Measurements from ENCODE around the gene GRK1.

The GRK1 gene

DNA sequence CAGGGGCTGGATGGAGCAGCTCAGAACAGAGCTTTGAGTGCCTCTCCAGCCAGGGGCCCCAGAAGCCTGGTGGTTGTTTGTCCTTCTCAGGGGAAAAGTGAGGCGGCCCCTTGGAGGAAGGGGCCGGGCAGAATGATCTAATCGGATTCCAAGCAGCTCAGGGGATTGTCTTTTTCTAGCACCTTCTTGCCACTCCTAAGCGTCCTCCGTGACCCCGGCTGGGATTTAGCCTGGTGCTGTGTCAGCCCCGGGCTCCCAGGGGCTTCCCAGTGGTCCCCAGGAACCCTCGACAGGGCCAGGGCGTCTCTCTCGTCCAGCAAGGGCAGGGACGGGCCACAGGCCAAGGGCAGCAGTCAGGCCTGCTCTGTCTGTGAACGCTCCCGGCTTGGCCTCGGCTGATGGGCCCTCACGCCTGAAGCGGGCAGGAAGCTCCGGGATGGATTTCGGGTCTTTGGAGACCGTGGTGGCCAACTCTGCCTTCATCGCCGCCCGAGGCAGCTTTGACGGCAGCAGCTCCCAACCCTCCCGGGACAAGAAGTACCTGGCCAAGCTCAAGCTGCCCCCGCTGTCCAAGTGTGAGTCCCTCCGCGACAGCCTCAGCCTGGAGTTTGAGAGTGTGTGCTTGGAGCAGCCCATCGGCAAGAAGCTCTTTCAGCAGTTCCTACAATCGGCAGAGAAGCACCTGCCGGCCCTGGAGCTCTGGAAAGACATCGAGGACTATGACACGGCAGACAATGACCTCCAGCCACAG is at the start of gene GRK1:
TSS of gene GRK1 (plus strand) at position 269 of the 751 bp plus-strand sequence. CDS start at position 437, 168 bp downstream.
- TF ChIP-seq, protein P1, sequence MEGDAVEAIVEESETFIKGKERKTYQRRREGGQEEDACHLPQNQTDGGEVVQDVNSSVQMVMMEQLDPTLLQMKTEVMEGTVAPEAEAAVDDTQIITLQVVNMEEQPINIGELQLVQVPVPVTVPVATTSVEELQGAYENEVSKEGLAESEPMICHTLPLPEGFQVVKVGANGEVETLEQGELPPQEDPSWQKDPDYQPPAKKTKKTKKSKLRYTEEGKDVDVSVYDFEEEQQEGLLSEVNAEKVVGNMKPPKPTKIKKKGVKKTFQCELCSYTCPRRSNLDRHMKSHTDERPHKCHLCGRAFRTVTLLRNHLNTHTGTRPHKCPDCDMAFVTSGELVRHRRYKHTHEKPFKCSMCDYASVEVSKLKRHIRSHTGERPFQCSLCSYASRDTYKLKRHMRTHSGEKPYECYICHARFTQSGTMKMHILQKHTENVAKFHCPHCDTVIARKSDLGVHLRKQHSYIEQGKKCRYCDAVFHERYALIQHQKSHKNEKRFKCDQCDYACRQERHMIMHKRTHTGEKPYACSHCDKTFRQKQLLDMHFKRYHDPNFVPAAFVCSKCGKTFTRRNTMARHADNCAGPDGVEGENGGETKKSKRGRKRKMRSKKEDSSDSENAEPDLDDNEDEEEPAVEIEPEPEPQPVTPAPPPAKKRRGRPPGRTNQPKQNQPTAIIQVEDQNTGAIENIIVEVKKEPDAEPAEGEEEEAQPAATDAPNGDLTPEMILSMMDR (IDR thresholded peaks at IDR 0.05; ENCODE audit: low read depth, low read length): no peak
- TF ChIP-seq MYC (IDR thresholded peaks at IDR 0.05; ENCODE audit: low read depth, low read length): no peak
- DNase-seq (ENCODE audit: low read depth): no peak
- no peak within 1 kb of the TSS for H3K4me3 ChIP-seq (ENCODE audit: low read depth, low read length)

DNA sequence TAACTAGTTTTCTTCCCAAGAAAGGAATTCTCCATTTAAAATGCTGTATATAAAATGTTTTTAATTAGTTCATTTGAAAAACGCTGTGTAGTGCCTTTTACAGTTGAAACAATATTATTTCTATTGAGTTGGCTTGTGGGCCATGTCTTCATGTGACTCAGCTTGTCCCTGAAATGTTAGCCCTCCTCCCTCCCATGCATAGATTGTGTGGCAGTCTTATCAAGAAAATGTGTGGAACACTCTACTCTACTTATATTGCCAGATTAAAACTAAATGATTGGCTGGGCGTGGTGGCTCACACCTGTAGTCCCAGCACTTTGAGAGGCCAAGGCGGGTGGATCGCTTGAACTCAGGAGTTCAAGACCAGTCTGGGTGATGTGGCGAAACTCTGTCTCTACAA is 49.1 kb upstream of the GRK1 start:
- DNase-seq (ENCODE audit: low read depth): no peak
- H3K4me3 ChIP-seq (ENCODE audit: low read depth, low read length): no peak overlapping the region
- TF ChIP-seq, protein P2, sequence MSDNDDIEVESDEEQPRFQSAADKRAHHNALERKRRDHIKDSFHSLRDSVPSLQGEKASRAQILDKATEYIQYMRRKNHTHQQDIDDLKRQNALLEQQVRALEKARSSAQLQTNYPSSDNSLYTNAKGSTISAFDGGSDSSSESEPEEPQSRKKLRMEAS (IDR thresholded peaks at IDR 0.05; ENCODE audit: low read depth, low read length): no peak
- TF ChIP-seq POLR2A (IDR thresholded peaks at IDR 0.05; ENCODE audit: extremely low read depth, insufficient read length) (no peak), MYC (IDR thresholded peaks at IDR 0.05; ENCODE audit: low read depth, low read length) (no peak)
- TF ChIP-seq, protein P1 (IDR thresholded peaks at IDR 0.05; ENCODE audit: low read depth, low read length): no peak

DNA sequence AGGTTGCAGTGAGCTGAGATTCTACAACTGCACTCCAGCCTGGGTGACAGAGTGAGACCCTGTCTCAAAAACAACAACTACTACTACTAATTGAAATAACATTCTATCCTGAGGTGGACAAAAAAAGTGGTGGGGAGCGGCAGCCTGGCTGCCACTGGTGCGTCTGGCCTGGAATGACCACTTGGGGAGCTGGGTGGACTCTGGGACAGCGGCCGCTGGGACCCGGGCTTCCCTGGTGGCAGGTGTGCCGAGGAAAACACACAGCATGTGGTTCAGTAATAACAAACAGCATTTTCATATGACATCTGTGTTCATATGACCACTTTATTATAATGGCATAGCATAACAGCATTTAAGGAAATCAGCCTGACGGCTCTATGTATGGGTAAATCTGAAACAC is 48.6 kb upstream of the GRK1 start:
- no peak for DNase-seq (ENCODE audit: low read depth)
- TF ChIP-seq, protein P2 (IDR thresholded peaks at IDR 0.05; ENCODE audit: low read depth, low read length): no peak
- TF ChIP-seq POLR2A (IDR thresholded peaks at IDR 0.05; ENCODE audit: extremely low read depth, insufficient read length) (no peak), MYC (IDR thresholded peaks at IDR 0.05; ENCODE audit: low read depth, low read length) (no peak)
- TF ChIP-seq, protein P1 (IDR thresholded peaks at IDR 0.05; ENCODE audit: low read depth, low read length): no peak
- no peak overlapping the region for H3K4me3 ChIP-seq (ENCODE audit: low read depth, low read length)

DNA sequence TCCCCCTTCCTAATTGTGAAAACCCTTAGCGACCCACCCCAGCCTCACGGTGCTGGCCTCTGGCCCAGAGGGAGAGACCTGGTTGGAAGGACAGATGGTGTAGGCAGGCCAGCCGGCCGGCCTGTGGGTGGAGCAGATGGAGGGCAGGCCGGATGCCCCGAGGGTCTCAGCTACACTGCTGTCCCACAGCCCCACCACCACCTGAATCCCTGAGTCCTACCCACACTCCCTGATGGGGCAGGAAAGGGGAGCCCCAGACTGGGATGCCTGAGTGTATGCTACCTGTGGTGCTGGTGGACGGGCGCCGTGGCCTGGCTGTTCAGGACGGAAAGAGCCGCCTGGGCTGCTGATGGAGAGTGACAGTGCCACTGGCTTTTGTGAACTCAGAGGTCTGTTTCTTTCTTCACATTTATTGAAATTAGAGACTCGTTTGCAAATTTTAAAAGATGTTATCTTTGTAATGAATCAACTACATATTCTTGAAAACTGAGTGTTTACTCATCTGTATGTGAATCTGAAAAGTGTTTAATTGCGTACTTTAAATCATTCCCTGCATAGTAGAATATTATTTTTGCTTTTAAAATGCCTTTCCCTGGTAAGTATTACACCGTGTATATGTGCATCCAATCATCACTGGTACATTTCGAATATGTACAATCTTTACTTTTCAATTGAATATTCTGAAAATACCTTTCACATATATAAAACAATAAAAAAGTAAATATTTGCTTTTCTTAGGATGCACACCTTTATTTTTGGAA is 46.8 kb upstream of the GRK1 start:
- TF ChIP-seq, protein P1 (IDR thresholded peaks at IDR 0.05; ENCODE audit: low read depth, low read length): no peak
- TF ChIP-seq POLR2A (IDR thresholded peaks at IDR 0.05; ENCODE audit: extremely low read depth, insufficient read length): no peak
- TF ChIP-seq, protein P2 (IDR thresholded peaks at IDR 0.05; ENCODE audit: low read depth, low read length): no peak
- TF ChIP-seq MYC (IDR thresholded peaks at IDR 0.05; ENCODE audit: low read depth, low read length): no peak
- DNase-seq (ENCODE audit: low read depth): no peak
- no peak overlapping the region for H3K4me3 ChIP-seq (ENCODE audit: low read depth, low read length)

DNA sequence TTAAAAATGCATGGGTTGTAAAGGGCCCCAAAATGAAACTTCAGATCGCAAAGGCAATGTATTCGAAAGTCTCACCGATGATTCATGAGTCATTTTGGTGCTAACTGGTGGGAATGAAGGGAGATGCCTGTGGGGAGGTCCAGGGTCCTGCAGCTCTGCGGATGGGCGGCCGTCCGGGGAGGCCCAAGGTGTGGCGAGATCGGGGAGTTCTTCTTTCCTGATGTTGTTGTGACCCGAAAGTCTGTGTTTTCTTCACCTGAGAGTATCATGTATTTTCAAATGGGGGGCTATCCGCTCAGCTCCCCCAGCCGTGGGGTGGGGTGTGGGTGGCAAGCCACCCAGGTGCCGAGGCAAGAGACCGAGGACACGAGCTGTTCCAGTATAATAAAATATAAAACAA is 46.0 kb upstream of the GRK1 start:
- no peak overlapping the region for H3K4me3 ChIP-seq (ENCODE audit: low read depth, low read length)
- TF ChIP-seq, protein P2 (IDR thresholded peaks at IDR 0.05; ENCODE audit: low read depth, low read length): no peak
- no peak for TF ChIP-seq POLR2A (IDR thresholded peaks at IDR 0.05; ENCODE audit: extremely low read depth, insufficient read length)
- TF ChIP-seq, protein P1 (IDR thresholded peaks at IDR 0.05; ENCODE audit: low read depth, low read length): no peak
- no peak for TF ChIP-seq MYC (IDR thresholded peaks at IDR 0.05; ENCODE audit: low read depth, low read length)
- no peak for DNase-seq (ENCODE audit: low read depth)

Measured in NB4 (cell line).